Endometrial microvascular endothelial cells (primary cell): ENCODE measurements around the gene AIMP1. TPM values are rescaled to one million over a fixed set of nuclear protein-coding genes. Genes with fewer than 3 reads are reported as not detected.
"Not testable (repeated sequence)": the region's sequence is repeated elsewhere in the genome, so short reads cannot be mapped to it uniquely, and the experiment has no call there.

Experiments
- in situ Hi-C: cut with HindIII; loops from 2 replicates; pipeline ENCODE4 v1.10.0; 2017; ENCODE audit warnings: low sequenced_read_pairs, low pct_unique_long_range_greater_than_20kb; ENCODE audit errors: inconsistent ontology term
- total RNA-seq: library from RNA; depleted of rRNA; stranded (reverse); fragments of >200 nt; gene quantifications from one replicate; pipeline ENCODE4 v1.2.3, GENCODE V29; 2015; ENCODE audit errors: inconsistent ontology term

Gene AIMP1
- total RNA-seq, 1 donor from 2014 or later: 25.5 TPM

DNA sequence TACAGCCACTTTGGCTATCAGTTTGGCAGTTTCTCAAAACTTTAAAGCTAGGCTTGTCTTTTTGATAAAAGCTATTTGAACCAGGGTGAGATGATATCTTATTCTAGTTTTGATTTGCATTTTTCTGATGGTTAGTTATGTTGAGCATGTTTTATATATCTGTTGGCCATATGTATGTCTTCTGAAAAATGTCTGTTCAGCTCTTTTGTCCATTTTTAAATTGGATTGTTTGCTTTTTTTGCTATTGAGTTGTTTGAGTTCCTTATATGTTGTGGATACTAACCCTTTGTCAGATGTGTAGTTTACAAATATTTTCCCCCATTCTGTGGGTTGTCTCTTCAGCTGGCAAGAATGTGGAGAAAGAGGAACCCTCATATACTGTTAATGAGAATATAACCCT, 63.8 kb downstream of the AIMP1 start:
- in situ Hi-C loops: no loop called here

DNA sequence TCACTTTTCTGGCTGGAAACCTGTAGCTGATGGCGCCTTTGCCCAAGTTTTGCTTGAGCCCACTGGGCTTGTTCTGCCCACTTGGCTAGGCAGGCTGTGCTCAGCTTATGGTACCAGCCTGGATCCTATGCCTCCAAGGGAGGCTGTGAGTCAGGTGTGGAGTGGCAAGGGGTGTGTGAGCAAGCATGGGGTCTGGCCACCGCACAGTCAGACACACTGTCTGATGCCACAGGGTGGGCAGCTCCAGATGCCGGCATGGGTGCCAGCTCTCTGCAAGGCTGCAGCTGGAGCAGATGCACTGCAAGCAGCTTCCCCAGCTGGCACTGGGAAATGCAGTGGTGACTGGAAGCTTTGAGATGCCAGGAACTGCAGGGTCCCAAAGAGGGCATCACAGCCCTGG, 68.5 kb downstream of the AIMP1 start:
- in situ Hi-C loops: no loop called here

GRCh38 chr4:106385853-106386393, 69.6 kb downstream of the AIMP1 start:
- in situ Hi-C loops: no loop called here

GRCh38 chr4:106395582-106395981, 79.2 kb downstream of the AIMP1 start:
- in situ Hi-C loops: no loop called here

GRCh38 chr4:106398898-106399297, 82.5 kb downstream of the AIMP1 start:
- in situ Hi-C loops: not testable (repeated sequence)

Other genes starting within 250 kb of the AIMP1 start
- 19.7 TPM for gene TBCK, start 341 bp upstream of the AIMP1 start, total RNA-seq
- not detected for gene GIMD1, start 52.2 kb downstream of the AIMP1 start, total RNA-seq